Transverse colon (tissue), 4 donors: ENCODE data around the gene IGF2BP1. TPM values are rescaled to one million over a fixed set of nuclear protein-coding genes. Genes with fewer than 3 reads are reported as not detected.
"Not testable (repeated sequence)": the region's sequence is repeated elsewhere in the genome, so short reads cannot be mapped to it uniquely, and the experiment has no call there.

Experiments used
- DNase-seq: peaks from one replicate; pipeline ENCODE4 v3.0.0-alpha.2; 2019
- H3K27ac ChIP-seq, 4 donors: fragments of 200-600 bp; sonication (generic); 2 replicates each; pipeline ENCODE4 v1.5.1; 2016 to 2018; ENCODE audit warnings: inconsistent platforms in 4 of 4
- H3K27me3 ChIP-seq: fragments of 200-600 bp; sonication (generic); 2 replicates; pipeline ENCODE4 v1.5.1; 2017; ENCODE audit warnings: inconsistent platforms
- H3K36me3 ChIP-seq, 4 donors: fragments of 200-600 bp; sonication (generic); 2 replicates each; pipeline ENCODE4 v1.5.1; 2017 to 2019; ENCODE audit warnings: inconsistent platforms in 4 of 4
- H3K4me1 ChIP-seq, 4 donors: fragments of 200-600 bp; sonication (generic); 2 replicates each; pipeline ENCODE4 v1.5.1; 2017 to 2020; ENCODE audit warnings: inconsistent platforms in 4 of 4
- H3K4me3 ChIP-seq, 4 donors: fragments of 200-600 bp; sonication (generic); 1 replicate in 1 of 4; 2 replicates in 3 of 4; pipeline versions ENCODE4 v1.5.1 to v1.6.1; 2017 to 2019; ENCODE audit warnings: inconsistent platforms in 4 of 4
- H3K9me3 ChIP-seq, 2 donors: fragments of 200-600 bp; sonication (generic); 2 replicates each; pipeline ENCODE4 v1.5.1; 2017 to 2019; ENCODE audit warnings: inconsistent platforms in 2 of 2
- CTCF ChIP-seq, 5 experiments: fragments of 200-600 bp in 3 of 5; fragments of 450-650 bp in 2 of 5; sonication (generic) in 3 of 5; IDR thresholded peaks; 1 replicate in 2 of 5; 2 replicates in 3 of 5; pipeline ENCODE4 v1.5.1; 2016 to 2017; ENCODE audit warnings: antibody characterized with exemption in 5 of 5, inconsistent platforms in 3 of 5, mild to moderate bottlenecking in 2 of 5, moderate library complexity in 1 of 5
- EP300 ChIP-seq: sonication (generic); formaldehyde crosslinking; IDR thresholded peaks from one replicate; pipeline ENCODE4 v1.6.1; 2017; ENCODE audit warnings: antibody characterized with exemption, low read depth
- POLR2A ChIP-seq: fragments of 450-650 bp; IDR thresholded peaks from one replicate; pipeline ENCODE4 v1.6.1; 2016; ENCODE audit warnings: antibody characterized with exemption, mild to moderate bottlenecking, moderate library complexity
- POLR2AphosphoS5 ChIP-seq, 3 donors: sonication (generic); formaldehyde crosslinking; IDR thresholded peaks; one replicate each; pipeline ENCODE4 v1.6.1; 2016; ENCODE audit warnings: antibody characterized with exemption in 3 of 3
- WGBS, 2 donors: methylation state at CpG; one replicate each; pipeline ENCODE4 v1.1.5; 2018; ENCODE audit warnings: low coverage in 1 of 2; 5-methylcytosine and 5-hydroxymethylcytosine counted together
- in situ Hi-C, 4 donors: fragments of 200-750 bp; cut with MboI; loops; one replicate each; pipeline versions ENCODE4 v1.15.0 to v1.15.1; 2017; ENCODE audit warnings: low sequenced_read_pairs in 3 of 4, low pct_ligation_motif_present in 1 of 4, low pct_unique_long_range_greater_than_20kb in 1 of 4
- intact Hi-C: fragments of 100-400 bp; cut with DNase I; formaldehyde crosslinking; loops from one replicate; pipeline ENCODE4 v1.15.1; 2023; ENCODE audit warnings: low total_unique reads
- total RNA-seq, 4 donors: library from RNA; depleted of rRNA; stranded (reverse); fragments of >200 nt; gene quantifications; one replicate each; pipeline ENCODE4 v1.1.0, GENCODE V29; 2016

Gene IGF2BP1
- total RNA-seq, 4 donors from 2014 or later = under 0.01 TPM; not detected in 3

- H3K27me3 ChIP-seq = peaks cover 28% of the 10 kb centered on the region
- H3K4me1 ChIP-seq = no peaks in the 10 kb centered on the region
- no peak overlapping the region for H3K27ac ChIP-seq
- H3K36me3 ChIP-seq = no peaks in the 10 kb centered on the region
- TF ChIP-seq EP300 (no peak), POLR2A (no peak), CTCF (IDR thresholded peaks at IDR 0.05) (no peak), POLR2AphosphoS5 (IDR thresholded peaks at IDR 0.05) (no peak)
- no peaks in the 10 kb centered on the region for H3K9me3 ChIP-seq
- in situ Hi-C loops (no loop called here), intact Hi-C loops (no loop called here)
- H3K4me3 ChIP-seq = no peak overlapping the region
- WGBS, 2 donors = 65% methylated on average over 6 of the region's 6 CpGs; no CpG with 5 or more reads in 1 of the 2 donors
- no peak for DNase-seq
Observed at GRCh38 chr17:49022391-49022941, 25.3 kb downstream of the IGF2BP1 start.

- Histone ChIP-seq H3K4me3 (no peak overlapping the region), H3K27me3 (peaks cover 11% of the 10 kb centered on the region), H3K36me3 (no peaks in the 10 kb centered on the region), H3K9me3 (no peaks in the 10 kb centered on the region), H3K4me1 (no peaks in the 10 kb centered on the region), H3K27ac (no peak overlapping the region)
- in situ Hi-C loops (no loop called here), intact Hi-C loops (no loop called here)
- no peak for DNase-seq
- 57 to 70% methylated on average over 2 to 3 of the region's 3 CpGs for WGBS, 2 donors
- TF ChIP-seq POLR2AphosphoS5 (IDR thresholded peaks at IDR 0.05) (no peak), POLR2A (no peak), EP300 (no peak), CTCF (IDR thresholded peaks at IDR 0.05) (no peak)
Observed at GRCh38 chr17:49024523-49024922, 27.3 kb downstream of the IGF2BP1 start.

- H3K4me1 ChIP-seq, H3K36me3 ChIP-seq, DNase-seq, H3K4me3 ChIP-seq, intact Hi-C loops, H3K27me3 ChIP-seq, H3K27ac ChIP-seq, H3K9me3 ChIP-seq: not testable (repeated sequence)
- in situ Hi-C loops = loop anchor here in 1 of 4 donors (25.0 kb wide), 2 partner anchors 239 to 339 kb away; no protein-coding TSS in a partner anchor
- 83% methylated on average over 4 of the region's 4 CpGs; no CpG with 5 or more reads in 1 of the 2 donors for WGBS, 2 donors
Observed at GRCh38 chr17:49026447-49026846, 29.3 kb downstream of the IGF2BP1 start.

- intact Hi-C loops = no loop called here
- 84 to 100% methylated on average over 1 of the region's 1 CpG for WGBS, 2 donors
- DNase-seq = no peak
Observed at GRCh38 chr17:49028271-49028670, 31.1 kb downstream of the IGF2BP1 start.

More at GRCh38 chr17:49028271-49028670, 31.1 kb downstream of the IGF2BP1 start:
- Histone ChIP-seq H3K4me1 (peaks cover 0 to 6% (median 3%) of the 10 kb centered on the region in 4 donors), H3K9me3 (no peaks in the 10 kb centered on the region), H3K4me3 (no peak overlapping the region), H3K27me3 (peaks cover 14% of the 10 kb centered on the region), H3K27ac (no peak overlapping the region), H3K36me3 (no peaks in the 10 kb centered on the region)
- in situ Hi-C loops = loop anchor here in 1 of 4 donors (25.0 kb wide), 2 partner anchors 241 to 341 kb away; no protein-coding TSS in a partner anchor
- TF ChIP-seq POLR2A (no peak), CTCF (IDR thresholded peaks at IDR 0.05) (no peak), POLR2AphosphoS5 (IDR thresholded peaks at IDR 0.05) (no peak), EP300 (no peak)
